Prostate gland (tissue), 2 donors: ENCODE data around the gene KDSR.

Experiments
- POLR2A ChIP-seq: fragments of 450-650 bp; IDR thresholded peaks from one replicate; pipeline ENCODE4 v1.6.1; 2016; ENCODE audit warnings: antibody characterized with exemption, mild to moderate bottlenecking
- POLR2AphosphoS5 ChIP-seq: sonication (generic); formaldehyde crosslinking; IDR thresholded peaks from one replicate; pipeline ENCODE4 v1.6.1; 2017; ENCODE audit warnings: antibody characterized with exemption
- TF ChIP-seq, protein P1 (sequence below), 4 experiments: fragments of 200-600 bp in 2 of 4; fragments of 450-650 bp in 2 of 4; sonication (generic) in 2 of 4; IDR thresholded peaks; 1 replicate in 3 of 4; 2 replicates in 1 of 4; pipeline ENCODE4 v1.5.1; 2016 to 2019; ENCODE audit warnings: antibody characterized with exemption in 4 of 4, mild to moderate bottlenecking in 2 of 4, moderate library complexity in 2 of 4

DNA sequence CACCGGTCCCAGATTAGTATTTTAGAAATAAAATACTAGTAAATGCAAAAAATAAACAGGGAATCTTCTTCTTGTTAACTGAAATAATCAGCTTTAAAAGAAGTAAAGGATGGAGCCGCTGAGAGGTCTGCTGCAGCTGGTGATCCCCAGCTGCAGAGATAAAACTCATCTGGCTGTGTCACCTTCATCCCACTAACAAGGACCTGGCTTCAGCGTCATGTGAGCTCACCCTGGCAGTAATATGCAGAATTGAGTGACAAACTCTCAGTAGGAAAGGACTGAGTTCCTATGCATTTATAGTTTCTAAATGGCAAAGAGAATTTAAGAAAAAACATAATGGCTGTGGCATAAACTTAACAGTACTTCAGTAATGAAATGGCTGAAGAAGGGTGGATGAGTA is 27.9 kb upstream of the KDSR start:
- TF ChIP-seq, protein P1, sequence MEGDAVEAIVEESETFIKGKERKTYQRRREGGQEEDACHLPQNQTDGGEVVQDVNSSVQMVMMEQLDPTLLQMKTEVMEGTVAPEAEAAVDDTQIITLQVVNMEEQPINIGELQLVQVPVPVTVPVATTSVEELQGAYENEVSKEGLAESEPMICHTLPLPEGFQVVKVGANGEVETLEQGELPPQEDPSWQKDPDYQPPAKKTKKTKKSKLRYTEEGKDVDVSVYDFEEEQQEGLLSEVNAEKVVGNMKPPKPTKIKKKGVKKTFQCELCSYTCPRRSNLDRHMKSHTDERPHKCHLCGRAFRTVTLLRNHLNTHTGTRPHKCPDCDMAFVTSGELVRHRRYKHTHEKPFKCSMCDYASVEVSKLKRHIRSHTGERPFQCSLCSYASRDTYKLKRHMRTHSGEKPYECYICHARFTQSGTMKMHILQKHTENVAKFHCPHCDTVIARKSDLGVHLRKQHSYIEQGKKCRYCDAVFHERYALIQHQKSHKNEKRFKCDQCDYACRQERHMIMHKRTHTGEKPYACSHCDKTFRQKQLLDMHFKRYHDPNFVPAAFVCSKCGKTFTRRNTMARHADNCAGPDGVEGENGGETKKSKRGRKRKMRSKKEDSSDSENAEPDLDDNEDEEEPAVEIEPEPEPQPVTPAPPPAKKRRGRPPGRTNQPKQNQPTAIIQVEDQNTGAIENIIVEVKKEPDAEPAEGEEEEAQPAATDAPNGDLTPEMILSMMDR (IDR thresholded peaks at IDR 0.05) = no peak
- TF ChIP-seq POLR2A (no peak), POLR2AphosphoS5 (no peak)
